Hepatocyte (in vitro differentiated cells): ENCODE measurements around the gene FOXB2. TPM values are rescaled to one million over a fixed set of nuclear protein-coding genes. Genes with fewer than 3 reads are reported as not detected.

ENCODE experiments used
- DNase-seq: peaks from one replicate; pipeline ENCODE4 v3.0.0-alpha.2; 2016; ENCODE audit warnings: low spot score
- H2AFZ ChIP-seq: fragments of 200-600 bp; sonication (generic); 2 replicates; pipeline ENCODE4 v1.6.0; 2016; ENCODE audit warnings: antibody characterized with exemption, mild to moderate bottlenecking
- H3K27ac ChIP-seq: fragments of 200-600 bp; sonication (generic); 2 replicates; pipeline ENCODE4 v1.5.1; 2016; ENCODE audit warnings: mild to moderate bottlenecking
- H3K27me3 ChIP-seq: fragments of 200-600 bp; sonication (generic); 2 replicates; pipeline ENCODE4 v1.6.1; 2016
- H3K36me3 ChIP-seq: fragments of 200-600 bp; sonication (generic); replicated peaks from 2 replicates; pipeline ENCODE4 v1.5.1; 2016; ENCODE audit warnings: low read depth; ENCODE audit not compliant: insufficient read depth
- H3K4me1 ChIP-seq: fragments of 200-600 bp; sonication (generic); 2 replicates; pipeline ENCODE4 v1.5.1; 2016; ENCODE audit warnings: mild to moderate bottlenecking, moderate library complexity; ENCODE audit not compliant: insufficient read depth
- H3K4me2 ChIP-seq: fragments of 200-600 bp; sonication (generic); 2 replicates; pipeline ENCODE4 v1.6.0; 2016
- H3K4me3 ChIP-seq: fragments of 200-600 bp; sonication (generic); 2 replicates; pipeline ENCODE4 v1.5.1; 2016; ENCODE audit warnings: mild to moderate bottlenecking
- H3K79me2 ChIP-seq: fragments of 200-600 bp; sonication (generic); 2 replicates; pipeline ENCODE4 v1.6.0; 2017; ENCODE audit warnings: mild to moderate bottlenecking
- H3K9me2 ChIP-seq: fragments of 200-600 bp; sonication (generic); replicated peaks from 2 replicates; pipeline ENCODE4 v1.6.0; 2017; ENCODE audit warnings: mild to moderate bottlenecking; ENCODE audit not compliant: insufficient read depth
- H3K9me3 ChIP-seq: fragments of 200-600 bp; sonication (generic); 2 replicates; pipeline ENCODE4 v1.5.1; 2016; ENCODE audit warnings: low read depth, mild to moderate bottlenecking
- H4K20me1 ChIP-seq: fragments of 200-600 bp; sonication (generic); 2 replicates; pipeline ENCODE4 v1.6.0; 2016; ENCODE audit warnings: mild to moderate bottlenecking; ENCODE audit not compliant: insufficient read depth, poor library complexity, severe bottlenecking
- CTCF ChIP-seq: fragments of 200-600 bp; sonication (generic); IDR thresholded peaks from 2 replicates; pipeline ENCODE4 v1.5.1; 2016; ENCODE audit warnings: antibody characterized with exemption, mild to moderate bottlenecking; ENCODE audit not compliant: poor library complexity
- EZH2 ChIP-seq: fragments of 200-600 bp; sonication (generic); IDR thresholded peaks from 2 replicates; pipeline ENCODE4 v1.6.1; 2016; ENCODE audit warnings: antibody characterized with exemption, mild to moderate bottlenecking, borderline replicate concordance
- EZH2phosphoT487 ChIP-seq: fragments of 200-600 bp; sonication (generic); IDR thresholded peaks from one replicate; pipeline ENCODE4 v1.6.1; 2018; ENCODE audit warnings: antibody characterized with exemption, mild to moderate bottlenecking, low read depth, moderate library complexity; ENCODE audit not compliant: unreplicated experiment, severe bottlenecking
- WGBS: methylation state at CpG from one replicate; pipeline ENCODE4 v1.1.6; 2016; ENCODE audit warnings: low lambda C conversion rate; ENCODE audit errors: missing lambda C conversion rate; 5-methylcytosine and 5-hydroxymethylcytosine counted together
- polyA plus RNA-seq: library from polyadenylated mRNA; unstranded; fragments of >200 nt; fragmentation: Nextera tagmentation; extraction: Ambion mirVana; gene quantifications from 2 replicates; pipeline ENCODE4 v1.2.1, GENCODE V29; 2016
- total RNA-seq: library from RNA; depleted of rRNA; stranded (reverse); fragments of >200 nt; gene quantifications from 2 replicates; pipeline ENCODE4 v1.2.3, GENCODE V29; 2014

FOXB2 gene
- total and polyA plus RNA-seq, 2 experiments from 2014 or later, result not detected

GRCh38 chr9:77021291-77021894 is 1.9 kb downstream of the FOXB2 start:
- no peaks in the 10 kb centered on the region for H3K9me3 ChIP-seq
- H3K27me3 ChIP-seq, result peaks cover 95% of the 10 kb centered on the region
- no peak for TF ChIP-seq EZH2phosphoT487
- no peak for TF ChIP-seq EZH2
- no peak for TF ChIP-seq CTCF
- peaks cover 14% of the 10 kb centered on the region for H3K4me1 ChIP-seq
- H3K4me3 ChIP-seq, result no peak overlapping the region
- DNase-seq, result no peak
- no peaks in the 10 kb centered on the region for H4K20me1 ChIP-seq
- 5% methylated on average over 22 of the region's 22 CpGs for WGBS
- peak overlapping the region; percentile 44 for H3K4me2 ChIP-seq
- H3K27ac ChIP-seq, result no peak overlapping the region
- H2AFZ ChIP-seq, result no peak overlapping the region
- no peaks in the 10 kb centered on the region for H3K79me2 ChIP-seq
- no peaks in the 10 kb centered on the region for H3K36me3 ChIP-seq
- no peaks in the 10 kb centered on the region for H3K9me2 ChIP-seq

DNA sequence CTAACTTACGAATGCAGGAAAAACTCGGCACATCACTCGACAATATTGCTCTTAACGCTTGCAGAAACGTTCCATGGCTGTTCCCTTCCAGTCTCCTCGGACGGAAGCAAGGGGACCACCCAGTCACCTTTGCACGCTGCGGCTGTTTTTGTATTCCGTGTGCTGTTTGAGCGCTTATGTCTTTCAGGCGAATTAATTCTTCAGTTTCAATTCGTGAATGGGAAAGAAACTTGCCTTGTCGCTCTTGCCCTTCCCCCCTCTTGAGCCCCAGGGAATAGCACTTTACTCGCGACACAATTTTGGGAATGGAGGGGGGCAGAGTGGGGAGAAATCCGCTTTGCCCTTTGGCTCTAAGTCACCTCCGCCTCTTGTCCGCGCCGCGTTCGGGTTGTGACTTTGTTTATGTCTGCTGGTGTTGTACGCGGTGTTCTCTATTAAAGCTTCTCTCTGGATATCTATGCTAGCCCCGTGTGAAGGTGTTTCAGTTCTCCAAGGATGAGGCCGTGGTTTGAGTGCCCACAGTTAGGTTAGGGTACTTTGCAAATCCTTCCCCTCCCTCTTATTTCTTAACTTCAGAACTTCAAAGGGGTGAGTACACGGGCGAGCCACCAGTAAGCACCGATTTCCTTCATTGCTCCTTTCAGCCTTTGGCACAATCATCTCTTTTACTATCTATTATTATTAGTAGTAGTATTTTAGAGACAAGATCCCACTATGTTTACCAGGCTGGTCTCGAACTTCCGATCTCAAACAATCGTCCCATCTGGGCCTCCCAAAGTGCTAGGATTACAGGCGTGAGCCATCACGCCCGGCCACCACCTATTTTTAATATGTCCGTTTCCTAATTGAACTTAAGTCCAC is 2.7 kb downstream of the FOXB2 start:
- Histone ChIP-seq H3K4me2 (peak overlapping the region; percentile 44), H3K9me2 (no peaks in the 10 kb centered on the region), H3K4me1 (peaks cover 14% of the 10 kb centered on the region), H4K20me1 (no peaks in the 10 kb centered on the region), H2AFZ (peak overlapping the region; percentile 14), H3K79me2 (no peaks in the 10 kb centered on the region), H3K36me3 (no peaks in the 10 kb centered on the region), H3K9me3 (no peaks in the 10 kb centered on the region), H3K4me3 (no peak overlapping the region), H3K27ac (no peak overlapping the region), H3K27me3 (peaks cover 91% of the 10 kb centered on the region)
- no peak for DNase-seq
- WGBS, result 8% methylated on average over 37 of the region's 37 CpGs
- TF ChIP-seq EZH2phosphoT487 (peak; percentile 72), CTCF (no peak)

DNA sequence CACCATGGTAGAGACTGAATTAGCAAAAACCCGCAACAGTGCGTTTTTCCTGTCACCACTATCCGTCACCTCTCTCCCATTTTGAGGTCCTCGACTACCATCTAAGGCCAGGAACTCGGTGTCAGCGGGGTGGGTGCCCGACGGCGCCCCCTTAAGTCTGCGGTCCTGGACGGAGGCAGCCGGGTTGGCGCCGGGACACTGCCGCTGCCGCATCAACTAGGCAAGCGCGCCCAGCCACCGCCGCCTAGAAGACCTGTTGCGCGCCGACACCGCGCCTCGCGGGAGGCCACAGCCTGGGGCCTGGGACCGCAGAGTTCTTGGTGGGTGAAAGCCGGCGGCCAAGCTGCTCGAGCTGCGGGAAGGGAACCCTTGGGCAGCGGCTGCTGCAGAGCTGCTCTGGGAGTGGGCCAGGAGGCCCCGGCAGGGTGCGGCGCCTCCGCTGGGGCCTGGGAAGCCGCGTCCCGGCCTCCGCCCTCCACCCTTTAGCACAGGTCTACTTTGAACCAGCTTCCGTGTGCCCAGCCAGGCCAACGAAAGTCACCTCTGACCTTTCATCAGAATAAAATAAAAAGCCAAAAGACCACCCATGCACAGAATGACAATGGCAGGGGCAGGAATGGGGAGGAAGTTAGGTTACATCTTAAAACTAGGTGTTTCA is 3.5 kb downstream of the FOXB2 start:
- peaks cover 84% of the 10 kb centered on the region for H3K27me3 ChIP-seq
- peak; percentile 92 for TF ChIP-seq EZH2
- TF ChIP-seq EZH2phosphoT487, result peak; percentile 23
- TF ChIP-seq CTCF, result no peak
- H3K9me2 ChIP-seq, result no peaks in the 10 kb centered on the region
- H3K4me3 ChIP-seq, result no peak overlapping the region
- no peaks in the 10 kb centered on the region for H3K36me3 ChIP-seq
- H4K20me1 ChIP-seq, result no peaks in the 10 kb centered on the region
- peaks cover 14% of the 10 kb centered on the region for H3K4me1 ChIP-seq
- H3K27ac ChIP-seq, result no peak overlapping the region
- DNase-seq, result no peak
- peak overlapping the region; percentile 14 for H2AFZ ChIP-seq
- peak overlapping the region; percentile 67 for H3K4me2 ChIP-seq
- H3K9me3 ChIP-seq, result no peaks in the 10 kb centered on the region
- H3K79me2 ChIP-seq, result no peaks in the 10 kb centered on the region
- WGBS, result 6% methylated on average over 43 of the region's 43 CpGs
